Measurements from ENCODE around the gene CCDC78. TPM values are rescaled to one million over a fixed set of nuclear protein-coding genes. Genes with fewer than 3 reads are reported as not detected.

CCDC78 gene
- total and polyA plus RNA-seq, 7 experiments from 2014 or later = 2.6 to 4.4 (median 3.0) TPM; not detected in 2

- Mint-ChIP-seq H3K27me3 (peaks cover 17 to 42% (median 21%) of the 10 kb centered on the region in 5 donors), H3K27ac (no peak overlapping the region), H3K9me3 (peaks cover 0 to 2% (median 0%) of the 10 kb centered on the region in 11 donors), H3K4me1 (peaks cover 0 to 4% (median 4%) of the 10 kb centered on the region in 7 donors), H3K36me3 (no peaks in the 10 kb centered on the region), H3K4me3 (no peak overlapping the region)
- no peak for ATAC-seq
- Histone ChIP-seq H3K27ac (ENCODE audit: low read depth, low read length) (no peak overlapping the region), H3K9me3 (ENCODE audit: control insufficient read depth in 2 of 3, low read length in 3 of 3) (no peaks in the 10 kb centered on the region), H3K36me3 (ENCODE audit: control insufficient read depth in 2 of 3, insufficient read depth in 3 of 3, low read length in 3 of 3) (no peaks in the 10 kb centered on the region), H3K4me3 (ENCODE audit: low read length) (no peak overlapping the region), H3K4me1 (ENCODE audit: control insufficient read depth in 2 of 2, insufficient read depth in 2 of 2, low read length in 2 of 2) (no peaks in the 10 kb centered on the region), H3K27me3 (ENCODE audit: control insufficient read depth in 2 of 2, insufficient read depth in 2 of 2, low read length in 2 of 2) (peaks cover 4 to 13% of the 10 kb centered on the region in 2 donors)
- intact Hi-C loops (cut with micrococcal nuclease) = loop anchor here (1.0 to 10.0 kb wide), 7 partner anchors 23 to 393 kb away; partner anchors contain the start of gene LMF1 (in 1 of the 2)
- ChIA-PET CTCF (interaction anchor here (0.6 to 2.4 kb wide), 8 partner anchors 8 to 73 kb away, joined by 3 to 7 read pairs (median 3); partner anchors contain the start of genes CIAO3 and WDR24), POLR2A (interaction anchor here (1.1 to 1.8 kb wide), 3 partner anchors 10 to 20 kb away, joined by 3 to 7 read pairs (median 5); partner anchors contain the start of gene WDR24)
- no peak for DNase-seq
Measured at GRCh38 chr16:710500-711075, 15.7 kb downstream of the CCDC78 start.

- intact Hi-C loops (cut with micrococcal nuclease) = loop anchor here (2.0 to 10.0 kb wide), 2 partner anchors 265 to 393 kb away; partner anchors contain the start of gene LMF1 (in 1 of the 2)
Measured at GRCh38 chr16:709566-710499, 16.4 kb downstream of the CCDC78 start.

GRCh38 chr16:708959-709358 is 17.3 kb downstream of the CCDC78 start:
- no peaks in the 10 kb centered on the region for H3K36me3 ChIP-seq (ENCODE audit: control insufficient read depth in 2 of 3, insufficient read depth in 3 of 3, low read length in 3 of 3)
- POLR2A ChIA-PET = interaction anchor here (1.2 kb wide), 1 partner anchor 14 kb away, joined by 3 read pairs; no protein-coding TSS in a partner anchor
- DNase-seq (no peak), ATAC-seq (no peak)
- H3K9me3 ChIP-seq (ENCODE audit: control insufficient read depth in 2 of 3, low read length in 3 of 3) = no peaks in the 10 kb centered on the region
- CTCF ChIA-PET = no interaction called here
- peaks cover 17 to 45% (median 21%) of the 10 kb centered on the region in 5 donors for H3K27me3 Mint-ChIP-seq
- no peak overlapping the region for H3K27ac ChIP-seq (ENCODE audit: low read depth, low read length)
- peaks cover 4 to 18% of the 10 kb centered on the region in 2 donors for H3K27me3 ChIP-seq (ENCODE audit: control insufficient read depth in 2 of 2, insufficient read depth in 2 of 2, low read length in 2 of 2)
- no peak overlapping the region for H3K27ac Mint-ChIP-seq
- intact Hi-C loops (cut with micrococcal nuclease) = no loop called here
- peaks cover 0 to 4% (median 4%) of the 10 kb centered on the region in 7 donors for H3K4me1 Mint-ChIP-seq
- no peaks in the 10 kb centered on the region for H3K36me3 Mint-ChIP-seq
- no peak overlapping the region for H3K4me3 Mint-ChIP-seq
- no peak overlapping the region for H3K4me3 ChIP-seq (ENCODE audit: low read length)
- peaks cover 0 to 2% (median 0%) of the 10 kb centered on the region in 11 donors for H3K9me3 Mint-ChIP-seq
- no peaks in the 10 kb centered on the region for H3K4me1 ChIP-seq (ENCODE audit: control insufficient read depth in 2 of 2, insufficient read depth in 2 of 2, low read length in 2 of 2)

More at GRCh38 chr16:709566-710499, 16.4 kb downstream of the CCDC78 start:
- Histone ChIP-seq H3K4me1 (ENCODE audit: control insufficient read depth in 2 of 2, insufficient read depth in 2 of 2, low read length in 2 of 2) (no peaks in the 10 kb centered on the region), H3K4me3 (ENCODE audit: low read length) (no peak overlapping the region), H3K36me3 (ENCODE audit: control insufficient read depth in 2 of 3, insufficient read depth in 3 of 3, low read length in 3 of 3) (no peaks in the 10 kb centered on the region), H3K9me3 (ENCODE audit: control insufficient read depth in 2 of 3, low read length in 3 of 3) (no peaks in the 10 kb centered on the region), H3K27me3 (ENCODE audit: control insufficient read depth in 2 of 2, insufficient read depth in 2 of 2, low read length in 2 of 2) (peaks cover 4 to 13% of the 10 kb centered on the region in 2 donors), H3K27ac (ENCODE audit: low read depth, low read length) (no peak overlapping the region)
- peaks cover 0 to 4% (median 4%) of the 10 kb centered on the region in 7 donors for H3K4me1 Mint-ChIP-seq
- ATAC-seq = no peak
- no peak overlapping the region for H3K4me3 Mint-ChIP-seq
- DNase-seq = no peak
- no peaks in the 10 kb centered on the region for H3K36me3 Mint-ChIP-seq
- ChIA-PET CTCF (interaction anchor here (0.6 to 1.5 kb wide), 8 partner anchors 8 to 379 kb away, joined by 3 to 5 read pairs (median 3); partner anchors contain the start of genes CIAO3 and WDR24), POLR2A (interaction anchor here (1.1 to 1.5 kb wide), 3 partner anchors 10 to 20 kb away, joined by 3 to 5 read pairs (median 3); partner anchors contain the start of gene WDR24)
- H3K27ac Mint-ChIP-seq = peak overlapping the region in 1 of 9 donors; percentile 25
- peaks cover 17 to 42% (median 21%) of the 10 kb centered on the region in 5 donors for H3K27me3 Mint-ChIP-seq
- peaks cover 0 to 2% (median 0%) of the 10 kb centered on the region in 11 donors for H3K9me3 Mint-ChIP-seq

GRCh38 chr16:708019-708418 is 18.2 kb downstream of the CCDC78 start:
- Mint-ChIP-seq H3K4me1 (peaks cover 0 to 4% (median 4%) of the 10 kb centered on the region in 7 donors), H3K9me3 (peaks cover 0 to 2% (median 0%) of the 10 kb centered on the region in 11 donors), H3K27me3 (peaks cover 17 to 48% (median 24%) of the 10 kb centered on the region in 5 donors), H3K27ac (peak overlapping the region in 1 of 9 donors; percentile 38), H3K4me3 (peak overlapping the region in 1 of 10 donors; percentile 39), H3K36me3 (no peaks in the 10 kb centered on the region)
- intact Hi-C loops (cut with micrococcal nuclease) = no loop called here
- no peaks in the 10 kb centered on the region for H3K36me3 ChIP-seq (ENCODE audit: control insufficient read depth in 2 of 3, insufficient read depth in 3 of 3, low read length in 3 of 3)
- H3K27me3 ChIP-seq (ENCODE audit: control insufficient read depth in 2 of 2, insufficient read depth in 2 of 2, low read length in 2 of 2) = peaks cover 4 to 20% of the 10 kb centered on the region in 2 donors
- DNase-seq (no peak), ATAC-seq (no peak)
- no peak overlapping the region for H3K4me3 ChIP-seq (ENCODE audit: low read length)
- H3K27ac ChIP-seq (ENCODE audit: low read depth, low read length) = no peak overlapping the region
- ChIA-PET POLR2A (interaction anchor here (0.8 to 2.3 kb wide), 2 partner anchors 12 to 27 kb away, joined by 3 to 8 read pairs; partner anchors contain the start of gene STUB1), CTCF (no interaction called here)
- no peaks in the 10 kb centered on the region for H3K4me1 ChIP-seq (ENCODE audit: control insufficient read depth in 2 of 2, insufficient read depth in 2 of 2, low read length in 2 of 2)
- H3K9me3 ChIP-seq (ENCODE audit: control insufficient read depth in 2 of 3, low read length in 3 of 3) = no peaks in the 10 kb centered on the region

- no peak overlapping the region for H3K27ac Mint-ChIP-seq
- no peak overlapping the region for H3K27ac ChIP-seq (ENCODE audit: low read depth, low read length)
- H3K4me3 Mint-ChIP-seq = peak overlapping the region in 3 of 10 donors; percentile 23 to 72 (median 66)
- CTCF ChIA-PET = interaction anchor here (0.6 kb wide), 1 partner anchor 86 kb away, joined by 3 read pairs; no protein-coding TSS in a partner anchor
- H3K36me3 ChIP-seq (ENCODE audit: control insufficient read depth in 2 of 3, insufficient read depth in 3 of 3, low read length in 3 of 3) = no peaks in the 10 kb centered on the region
- H3K4me1 Mint-ChIP-seq = peaks cover 0 to 4% (median 1%) of the 10 kb centered on the region in 7 donors
- peaks cover 0 to 2% (median 0%) of the 10 kb centered on the region in 11 donors for H3K9me3 Mint-ChIP-seq
- H3K36me3 Mint-ChIP-seq = no peaks in the 10 kb centered on the region
- no peak for ATAC-seq
- peaks cover 4 to 21% of the 10 kb centered on the region in 2 donors for H3K27me3 ChIP-seq (ENCODE audit: control insufficient read depth in 2 of 2, insufficient read depth in 2 of 2, low read length in 2 of 2)
- POLR2A ChIA-PET = interaction anchor here (0.8 to 2.3 kb wide), 3 partner anchors 11 to 26 kb away, joined by 3 to 8 read pairs (median 4); partner anchors contain the start of gene STUB1
- H3K9me3 ChIP-seq (ENCODE audit: control insufficient read depth in 2 of 3, low read length in 3 of 3) = no peaks in the 10 kb centered on the region
- no peaks in the 10 kb centered on the region for H3K4me1 ChIP-seq (ENCODE audit: control insufficient read depth in 2 of 2, insufficient read depth in 2 of 2, low read length in 2 of 2)
- peaks cover 22 to 52% (median 30%) of the 10 kb centered on the region in 5 donors for H3K27me3 Mint-ChIP-seq
- H3K4me3 ChIP-seq (ENCODE audit: low read length) = no peak overlapping the region
- intact Hi-C loops (cut with micrococcal nuclease) = no loop called here
- DNase-seq = no peak
Measured at GRCh38 chr16:707062-707538, 19.1 kb downstream of the CCDC78 start.
